Liver (tissue), 9 donors: ENCODE data around the gene ESRP2. TPM values are rescaled to one million over a fixed set of nuclear protein-coding genes. Genes with fewer than 3 reads are reported as not detected.

Experiments
- DNase-seq: peaks from one replicate; pipeline ENCODE4 v3.0.0-alpha.2; 2017; ENCODE audit warnings: low spot score
- H3K27ac ChIP-seq, 2 donors: one replicate each; pipeline ENCODE4 v1.7.0; 2013; ENCODE audit warnings: inconsistent platforms in 2 of 2, low read length in 2 of 2, control low read depth in 1 of 2, low read depth in 1 of 2, mild to moderate bottlenecking in 1 of 2
- H3K27me3 ChIP-seq, 4 donors: one replicate each; pipeline versions ENCODE4 v1.6.1 to v1.7.0; 2013; ENCODE audit warnings: low read length in 3 of 4, inconsistent platforms in 1 of 4, mild to moderate bottlenecking in 1 of 4, moderate library complexity in 1 of 4; ENCODE audit not compliant: control insufficient read depth in 4 of 4, insufficient read depth in 4 of 4
- H3K36me3 ChIP-seq, 4 donors: one replicate each; pipeline versions ENCODE4 v1.6.1 to v1.7.0; 2013; ENCODE audit warnings: low read length in 3 of 4, mild to moderate bottlenecking in 3 of 4, low read depth in 1 of 4, moderate library complexity in 1 of 4; ENCODE audit not compliant: control insufficient read depth in 4 of 4, insufficient read depth in 3 of 4
- H3K4me1 ChIP-seq, 4 donors: one replicate each; pipeline versions ENCODE4 v1.6.1 to v1.7.0; 2013; ENCODE audit warnings: low read length in 3 of 4, mild to moderate bottlenecking in 3 of 4, moderate library complexity in 1 of 4; ENCODE audit not compliant: control insufficient read depth in 4 of 4, insufficient read depth in 4 of 4
- H3K4me3 ChIP-seq, 3 donors: one replicate each; pipeline versions ENCODE4 v1.6.1 to v1.7.0; 2013; ENCODE audit warnings: low read length in 3 of 3, control low read depth in 1 of 3, low read depth in 1 of 3, mild to moderate bottlenecking in 1 of 3
- H3K9ac ChIP-seq, 2 donors: one replicate each; pipeline ENCODE4 v1.7.0; 2013; ENCODE audit warnings: low read length in 2 of 2, mild to moderate bottlenecking in 2 of 2, moderate library complexity in 2 of 2, control low read depth in 1 of 2, low read depth in 1 of 2
- H3K9me3 ChIP-seq, 4 donors: one replicate each; pipeline versions ENCODE4 v1.6.1 to v1.7.0; 2013; ENCODE audit warnings: low read length in 3 of 4; ENCODE audit not compliant: control insufficient read depth in 4 of 4
- ATF3 ChIP-seq: IDR thresholded peaks from 2 replicates; pipeline ENCODE4 v1.6.1; 2016; ENCODE audit warnings: antibody characterized with exemption
- FOXA1 ChIP-seq: IDR thresholded peaks from 2 replicates; pipeline ENCODE4 v1.6.1; 2016; ENCODE audit warnings: antibody characterized with exemption
- HNF4A ChIP-seq, 2 donors: conservative IDR thresholded peaks; 2 replicates each; pipeline ENCODE4 v1.6.1; 2016; ENCODE audit warnings: antibody characterized with exemption in 2 of 2, mild to moderate bottlenecking in 2 of 2
- HNF4G ChIP-seq: IDR thresholded peaks from 2 replicates; pipeline ENCODE4 v1.6.1; 2016; ENCODE audit warnings: antibody characterized with exemption
- JUND ChIP-seq, 2 donors: IDR thresholded peaks; 2 replicates each; pipeline ENCODE4 v1.6.1; 2016; ENCODE audit warnings: antibody characterized with exemption in 2 of 2
- MAX ChIP-seq: IDR thresholded peaks from 2 replicates; pipeline ENCODE4 v1.6.1; 2016; ENCODE audit warnings: antibody characterized with exemption
- NR2F2 ChIP-seq: IDR thresholded peaks from 2 replicates; pipeline ENCODE4 v1.6.1; 2016; ENCODE audit warnings: antibody characterized with exemption
- RAD21 ChIP-seq, 2 donors: IDR thresholded peaks; 2 replicates each; pipeline ENCODE4 v1.6.1; 2016; ENCODE audit warnings: antibody characterized with exemption in 2 of 2, mild to moderate bottlenecking in 2 of 2
- REST ChIP-seq: IDR thresholded peaks from 2 replicates; pipeline ENCODE4 v1.6.1; 2016; ENCODE audit warnings: antibody characterized with exemption, mild to moderate bottlenecking
- RXRA ChIP-seq, 2 donors: IDR thresholded peaks; 2 replicates each; pipeline ENCODE4 v1.6.1; 2017 to 2018; ENCODE audit warnings: antibody characterized with exemption in 2 of 2, mild to moderate bottlenecking in 1 of 2
- SP1 ChIP-seq: IDR thresholded peaks from 2 replicates; pipeline ENCODE4 v1.6.1; 2018; ENCODE audit warnings: antibody characterized with exemption, mild to moderate bottlenecking
- TAF1 ChIP-seq: conservative IDR thresholded peaks from 2 replicates; pipeline ENCODE4 v1.6.1; 2016; ENCODE audit warnings: antibody characterized with exemption, mild to moderate bottlenecking
- WGBS: extraction: QIAGEN DNeasy Blood & Tissue Kit; methylation state at CpG from one replicate; pipeline ENCODE4 v1.1.7; 2013; 5-methylcytosine and 5-hydroxymethylcytosine counted together
- polyA plus RNA-seq, 2 donors: library from polyadenylated mRNA; stranded (reverse) in 1 of 2; unstranded in 1 of 2; fragments of 200-250 nt in 1 of 2; fragments of >200 nt in 1 of 2; fragmentation: Nextera tagmentation in 1 of 2; extraction: Ambion mirVana in 1 of 2; gene quantifications; one replicate each; pipeline versions ENCODE4 v1.2.1 to v1.2.3, GENCODE V29; 2013 to 2015
- total RNA-seq, 2 donors: library from RNA; depleted of rRNA; stranded (reverse); fragments of >200 nt; gene quantifications; one replicate each; pipeline ENCODE4 v1.2.3, GENCODE V29; 2014
- donor health status: healthy.
- donor health status: healthy.
- donor health status: healthy.
- donor health status: healthy.
- donor health status: healthy.

ESRP2 gene
- total and polyA plus RNA-seq, 4 donors: 21.0 to 84.8 (median 45.7) TPM

GRCh38 chr16:68244481-68244902 is 8.6 kb upstream of the ESRP2 start:
- DNase-seq: no peak
- Histone ChIP-seq H3K4me1 (peaks cover 9 to 48% (median 36%) of the 10 kb centered on the region in 4 donors), H3K9ac (peak overlapping the region; percentile 41 to 58)

GRCh38 chr16:68242926-68243858 is 7.3 kb upstream of the ESRP2 start:
- 72% methylated on average over 9 of the region's 9 CpGs for WGBS
- TF ChIP-seq HNF4A (conservative IDR thresholded peaks at IDR 0.05) (peak in 1 of 2 donors; percentile 26), RAD21 (IDR thresholded peaks at IDR 0.05) (no peak), ATF3 (no peak)
- H3K9ac ChIP-seq: no peak overlapping the region
- H3K27me3 ChIP-seq: no peaks in the 10 kb centered on the region
- H3K9me3 ChIP-seq: no peaks in the 10 kb centered on the region
- H3K36me3 ChIP-seq: no peaks in the 10 kb centered on the region
- H3K4me1 ChIP-seq: peaks cover 10 to 50% (median 33%) of the 10 kb centered on the region in 4 donors
- H3K4me3 ChIP-seq: no peak overlapping the region
- no peak overlapping the region for H3K27ac ChIP-seq
- no peak for DNase-seq

More at GRCh38 chr16:68244481-68244902, 8.6 kb upstream of the ESRP2 start:
- Histone ChIP-seq H3K4me3 (peak overlapping the region; percentile 74 to 98 (median 91)), H3K36me3 (no peaks in the 10 kb centered on the region), H3K9me3 (no peaks in the 10 kb centered on the region), H3K27me3 (no peaks in the 10 kb centered on the region), H3K27ac (peak overlapping the region; percentile 13 to 36)
- TF ChIP-seq MAX (no peak), JUND (IDR thresholded peaks at IDR 0.05) (no peak), RAD21 (IDR thresholded peaks at IDR 0.05) (no peak), TAF1 (no peak), RXRA (IDR thresholded peaks at IDR 0.05) (no peak)
- WGBS: 8% methylated on average over 20 of the region's 20 CpGs

GRCh38 chr16:68242085-68242484 is 6.2 kb upstream of the ESRP2 start:
- TF ChIP-seq HNF4A (conservative IDR thresholded peaks at IDR 0.05): no peak
- Histone ChIP-seq H3K27me3 (no peaks in the 10 kb centered on the region), H3K36me3 (no peaks in the 10 kb centered on the region), H3K4me1 (peaks cover 11 to 41% (median 28%) of the 10 kb centered on the region in 4 donors), H3K9ac (no peak overlapping the region), H3K9me3 (no peaks in the 10 kb centered on the region), H3K4me3 (no peak overlapping the region), H3K27ac (no peak overlapping the region)
- WGBS: 86% methylated on average over 7 of the region's 7 CpGs
- DNase-seq: no peak

- Histone ChIP-seq H3K9me3 (no peaks in the 10 kb centered on the region), H3K27ac (peak overlapping the region; percentile 37 to 70), H3K9ac (peak overlapping the region in 1 of 2 donors; percentile 5), H3K27me3 (no peaks in the 10 kb centered on the region), H3K4me1 (peaks cover 15 to 42% (median 28%) of the 10 kb centered on the region in 4 donors), H3K4me3 (peak overlapping the region; percentile 35 to 68 (median 39)), H3K36me3 (peaks cover 0 to 4% (median 0%) of the 10 kb centered on the region in 4 donors)
- DNase-seq: no peak
- WGBS: 11% methylated on average over 20 of the region's 20 CpGs
- TF ChIP-seq NR2F2 (peak; percentile 1), ATF3 (no peak), FOXA1 (no peak), HNF4G (no peak), RXRA (IDR thresholded peaks at IDR 0.05) (no peak), SP1 (no peak), REST (no peak)
These were observed 2.1 kb upstream of the ESRP2 start for GRCh38 chr16:68238029-68238345.
